GM21576 (cell line): ENCODE measurements around the gene TEX101.
A peak's percentile ranks its signal among the peaks of the same experiment; 100 is the strongest.

Source experiments
- ATAC-seq: cut with Tn5 transposase; IDR thresholded peaks from one replicate; pipeline ENCODE4 v1.9.1; 2021; ENCODE audit warnings: mild to moderate bottlenecking, moderate library complexity; ENCODE audit not compliant: unreplicated experiment

Gene TEX101

DNA sequence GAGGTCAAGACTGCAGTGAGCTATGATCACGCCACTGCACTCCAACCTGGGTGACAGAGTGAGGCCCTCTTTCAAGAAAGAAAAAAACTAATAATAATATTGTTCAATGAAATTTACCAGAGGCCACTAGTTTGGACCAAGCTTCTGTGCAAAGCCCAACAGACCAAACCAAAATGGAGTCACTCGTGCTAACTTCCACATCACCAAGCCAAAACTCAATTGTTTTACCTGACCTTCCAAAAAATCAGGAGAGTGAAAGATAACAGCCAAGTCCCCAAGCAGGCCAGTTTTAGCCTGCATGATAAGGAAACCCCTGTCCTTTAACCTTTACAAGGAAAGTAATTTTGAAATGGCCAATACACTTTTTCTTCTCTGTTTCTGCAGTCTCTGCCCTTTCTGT lies 30.7 kb downstream of the TEX101 start:
- ATAC-seq = no peak

DNA sequence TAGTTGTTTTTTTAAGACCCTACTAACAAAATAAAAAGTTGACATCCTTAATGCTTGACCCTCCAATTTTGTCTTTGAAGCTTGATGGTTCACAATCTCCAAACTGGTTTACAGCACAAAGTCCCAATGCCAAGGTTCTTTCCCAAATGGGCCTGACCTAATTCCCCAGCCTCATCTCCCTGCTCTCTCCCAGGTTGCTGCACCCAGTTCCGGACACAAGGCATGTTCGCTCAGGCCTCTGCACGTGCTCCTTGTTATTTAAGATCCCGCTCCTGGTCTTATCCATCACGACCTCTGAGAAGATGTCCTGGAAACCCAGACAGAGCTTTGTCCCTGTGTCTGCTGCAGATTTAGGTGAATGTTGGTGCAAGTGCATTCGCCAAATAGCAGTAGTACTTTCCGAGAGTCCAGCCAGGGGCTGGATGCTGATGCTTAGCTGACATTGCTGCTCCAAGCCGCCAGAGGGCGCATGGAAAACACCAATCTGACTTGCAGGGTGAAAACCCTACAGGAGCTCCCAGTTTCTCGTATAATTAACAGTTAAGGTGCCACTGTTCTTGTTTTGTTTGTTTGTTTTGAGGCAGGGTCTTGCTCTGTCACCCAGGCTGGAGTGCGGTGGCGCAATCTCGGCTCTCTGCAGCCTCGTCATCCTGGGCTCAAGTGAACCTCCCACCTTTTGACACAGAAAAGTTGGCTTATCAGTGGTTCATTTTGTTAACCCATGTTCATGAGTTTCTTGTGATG lies 32.2 kb downstream of the TEX101 start:
- ATAC-seq = no peak

DNA sequence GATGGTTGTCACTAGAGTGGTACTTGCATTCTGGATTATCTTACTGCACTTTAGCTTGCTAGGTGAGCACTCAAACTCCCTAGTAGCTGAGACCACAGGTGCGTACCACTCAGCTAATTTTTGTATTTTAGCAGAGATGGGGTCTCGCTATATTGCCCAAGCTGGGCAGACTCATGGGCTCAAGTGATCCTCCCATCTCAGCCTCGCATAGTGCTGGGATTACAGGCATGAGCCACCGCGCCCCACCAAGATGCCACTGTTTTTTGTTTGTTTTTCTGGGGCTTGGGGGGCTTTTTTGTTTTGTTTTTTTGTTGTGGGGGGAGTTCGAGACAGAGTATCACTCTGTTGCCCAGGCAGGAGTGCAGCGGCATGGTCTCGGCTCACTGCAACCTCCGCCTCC lies 33.0 kb downstream of the TEX101 start:
- ATAC-seq = no peak

DNA sequence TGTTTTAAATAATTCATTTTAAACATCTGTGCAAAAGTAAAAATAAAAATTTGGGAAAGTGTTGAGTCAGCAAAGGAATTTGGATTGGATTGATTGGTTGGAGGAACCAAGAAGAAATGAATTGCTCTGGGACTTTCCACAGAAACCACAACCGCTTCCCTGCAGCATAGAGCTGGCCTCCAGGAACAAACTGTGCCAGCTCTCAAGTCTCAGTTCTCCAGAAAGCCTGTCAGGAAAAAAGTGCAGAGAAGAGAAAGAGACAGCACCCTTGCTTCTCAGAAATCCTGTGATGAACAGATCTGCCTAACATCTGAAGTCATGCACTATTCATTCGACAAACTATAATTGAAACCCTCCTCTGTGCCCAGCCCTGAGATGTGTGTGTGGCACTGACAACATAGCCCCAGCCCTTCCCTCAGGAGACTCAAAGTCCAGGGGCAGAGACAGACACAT lies 35.9 kb downstream of the TEX101 start:
- no peak for ATAC-seq

DNA sequence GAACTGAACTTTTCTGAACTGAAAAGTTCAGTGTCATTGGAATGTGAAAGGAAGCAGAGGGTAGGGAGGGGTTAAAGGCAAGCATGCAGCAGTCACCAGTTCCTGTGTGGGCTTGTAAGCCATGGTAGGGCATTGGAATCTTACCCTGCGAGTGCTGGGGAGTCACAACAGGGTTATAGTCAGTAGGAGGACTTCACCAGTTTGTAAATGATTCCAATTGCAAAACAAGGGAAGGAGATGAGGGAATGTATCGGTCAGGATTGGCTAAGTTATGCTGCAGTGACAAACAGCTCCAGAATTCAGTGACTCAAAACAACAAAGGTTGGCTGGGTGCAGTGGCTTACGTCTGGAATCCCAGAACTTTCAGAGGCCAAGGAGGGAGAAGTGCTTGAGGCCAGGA lies 37.9 kb downstream of the TEX101 start:
- ATAC-seq = no peak

DNA sequence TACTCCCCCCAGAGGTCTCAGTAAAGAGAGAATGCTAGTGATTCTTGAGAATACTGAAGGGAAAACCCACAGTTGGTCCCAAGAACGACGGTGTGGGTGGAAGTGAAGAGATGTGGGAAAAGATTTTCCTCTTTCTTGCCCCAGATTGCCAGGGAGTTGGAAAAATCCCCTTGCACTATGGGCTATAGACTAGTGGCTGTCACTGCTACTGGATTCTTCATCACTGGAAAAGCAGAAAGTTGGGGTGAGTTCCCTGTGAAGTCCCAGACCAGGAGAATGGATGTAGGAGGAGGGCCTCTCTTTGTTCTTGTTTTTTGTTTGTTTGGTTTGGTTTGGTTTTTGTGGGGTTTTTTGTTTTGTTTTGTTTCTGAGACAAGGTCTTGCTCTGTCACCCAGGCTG lies 39.3 kb downstream of the TEX101 start:
- no peak for ATAC-seq

DNA sequence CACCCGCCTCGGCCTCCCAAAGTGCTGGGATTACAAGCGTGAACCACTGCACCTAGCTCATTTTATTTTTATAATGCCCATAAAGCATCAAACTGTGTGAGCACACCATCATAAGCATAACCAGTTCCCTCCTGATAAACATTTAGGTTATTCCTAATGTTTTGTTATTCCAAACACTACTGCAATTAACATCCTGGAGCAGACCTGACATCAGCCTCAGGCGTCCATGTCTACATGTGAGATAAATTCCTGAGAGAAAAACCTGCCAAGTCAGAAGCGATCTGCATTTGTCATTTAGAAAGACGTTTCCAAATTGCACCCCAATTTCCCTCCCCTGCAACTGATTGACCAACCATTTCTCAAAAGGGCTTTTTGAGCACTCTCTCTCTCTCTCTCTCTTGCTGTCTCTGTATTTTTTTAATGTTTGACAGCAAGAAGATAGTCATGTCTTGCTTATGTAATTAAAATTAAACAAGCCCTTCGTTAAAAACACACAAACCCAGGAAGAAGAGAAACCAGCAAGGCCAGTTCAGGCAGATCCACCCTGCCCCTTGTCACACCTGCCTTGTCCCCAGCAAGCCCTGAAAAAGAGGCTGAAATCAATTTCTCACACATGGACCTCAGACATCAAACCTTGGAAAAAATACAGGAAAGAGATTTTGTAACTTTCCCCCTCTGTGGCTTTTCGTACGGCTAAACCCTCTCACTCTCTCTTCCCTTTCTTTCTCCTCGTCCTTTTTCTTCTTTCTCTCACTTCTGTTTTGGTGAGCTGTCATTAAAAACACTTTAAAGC lies 40.8 kb downstream of the TEX101 start:
- no peak for ATAC-seq

DNA sequence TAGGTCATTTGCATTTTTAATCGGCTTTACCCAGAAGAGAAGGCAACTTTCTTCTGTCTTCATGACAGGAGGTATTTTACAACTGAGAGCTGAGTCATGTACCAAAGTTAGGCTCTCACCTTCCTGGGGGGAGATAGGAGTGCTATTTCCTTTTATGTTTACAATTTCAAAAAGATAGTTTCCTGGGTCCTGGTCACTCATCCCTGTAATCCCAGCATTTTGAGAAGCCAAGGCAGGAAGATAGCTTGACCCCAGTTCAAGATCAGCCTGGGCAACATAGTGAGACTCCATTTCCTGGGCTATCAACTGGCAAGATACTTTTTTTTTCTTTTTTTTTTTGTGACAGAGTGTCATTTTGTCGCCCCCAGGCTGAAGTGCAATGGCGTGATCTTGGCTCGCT lies 43.1 kb downstream of the TEX101 start:
- ATAC-seq = no peak

DNA sequence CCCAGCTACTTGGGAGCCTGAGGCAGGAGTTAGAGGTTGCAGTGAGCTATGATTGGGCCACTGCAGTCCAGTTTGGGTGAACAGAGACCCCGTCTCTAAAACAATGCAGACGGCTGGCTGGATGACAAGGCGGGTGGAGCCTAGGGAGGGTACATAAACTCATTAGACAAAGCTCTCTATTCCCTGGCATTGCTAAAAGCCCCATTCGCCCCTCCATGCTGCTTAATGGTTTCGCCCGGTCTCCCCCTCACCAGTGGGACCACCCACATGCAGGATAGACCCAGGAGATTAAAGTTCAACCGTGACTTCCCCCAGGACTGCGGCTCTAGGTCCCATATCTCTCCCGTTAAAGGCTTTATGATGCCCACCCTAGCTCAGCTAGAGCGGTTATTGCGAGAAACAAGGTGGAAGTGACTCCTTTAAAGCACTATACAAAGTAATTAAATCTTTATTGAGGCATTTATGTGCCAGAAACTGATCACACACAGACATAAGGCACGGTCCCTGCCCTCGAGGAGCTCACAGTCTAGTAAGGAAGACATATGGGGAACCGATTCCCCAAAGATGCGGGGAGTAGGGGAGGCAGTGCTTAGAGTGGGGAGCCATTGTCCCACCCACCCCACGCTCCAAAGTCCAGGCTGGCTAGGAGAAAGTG lies 45.8 kb downstream of the TEX101 start:
- ATAC-seq = no peak

DNA sequence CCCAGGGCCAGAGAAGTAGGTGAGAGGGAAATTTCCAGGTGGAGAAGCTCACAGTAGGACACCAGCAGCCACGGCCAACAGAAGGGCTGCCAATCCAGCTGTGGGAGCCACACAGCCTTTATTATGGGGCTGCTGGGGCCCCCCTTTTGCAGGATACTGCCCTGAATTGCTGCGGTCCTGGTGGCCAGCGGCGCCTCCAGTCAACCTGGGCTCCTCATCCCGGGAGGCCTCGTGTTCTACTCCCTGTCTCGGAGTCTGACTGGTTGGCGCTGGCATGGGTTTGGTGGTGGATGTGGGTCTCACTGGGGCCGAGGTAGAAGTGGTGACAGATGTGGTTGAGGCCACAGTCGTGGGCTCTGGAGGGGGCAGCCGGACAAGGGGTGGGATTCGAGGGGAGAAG lies 46.6 kb downstream of the TEX101 start:
- no peak for ATAC-seq

DNA sequence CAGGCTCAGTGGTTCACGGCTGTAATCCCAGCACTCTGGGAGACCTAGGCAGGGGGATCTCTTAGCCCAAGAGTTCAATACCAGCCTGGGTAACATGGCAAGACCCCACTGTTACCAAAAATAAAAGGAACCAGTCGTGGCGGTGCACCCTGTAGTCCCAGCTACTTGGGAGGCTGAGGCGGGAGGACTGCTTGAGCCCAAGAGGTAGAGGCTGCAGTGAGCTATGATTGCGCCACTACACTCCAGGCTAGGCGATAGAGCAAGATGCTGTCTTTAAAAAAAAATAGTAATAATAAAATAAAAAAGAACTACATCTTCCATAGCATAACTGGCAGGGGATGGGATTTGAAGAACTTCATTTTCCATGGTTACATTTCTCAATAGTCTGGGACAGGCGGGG lies 47.7 kb downstream of the TEX101 start:
- no peak for ATAC-seq

DNA sequence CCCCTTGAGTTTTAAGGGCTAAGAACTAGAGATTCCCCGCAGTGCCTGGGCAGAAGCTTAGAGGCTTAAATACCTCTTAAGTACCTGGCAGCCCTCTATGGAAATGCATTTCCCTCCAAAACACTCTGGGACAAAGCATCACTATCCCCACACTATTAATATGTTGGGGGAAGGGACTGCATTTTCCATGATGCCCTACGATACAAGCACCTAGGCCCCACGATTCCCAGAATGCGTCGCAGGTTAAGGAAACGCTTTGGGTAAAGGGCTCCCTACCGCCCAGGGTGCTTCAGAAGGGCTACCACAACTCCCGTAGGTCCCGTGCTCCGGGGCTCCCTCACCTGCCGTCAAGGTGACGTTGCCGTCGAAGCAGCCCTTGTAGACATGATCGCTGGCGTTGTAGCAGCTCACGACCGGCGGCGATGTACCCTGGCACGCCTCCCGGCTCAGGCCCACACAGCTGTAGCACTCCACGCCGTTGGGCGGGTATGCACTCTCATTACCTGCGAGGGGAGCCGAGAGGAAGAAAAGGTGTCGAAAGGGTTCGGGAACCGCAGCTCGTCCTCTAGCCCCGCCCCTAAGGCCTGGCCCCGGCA lies 48.2 kb downstream of the TEX101 start:
- no peak for ATAC-seq

DNA sequence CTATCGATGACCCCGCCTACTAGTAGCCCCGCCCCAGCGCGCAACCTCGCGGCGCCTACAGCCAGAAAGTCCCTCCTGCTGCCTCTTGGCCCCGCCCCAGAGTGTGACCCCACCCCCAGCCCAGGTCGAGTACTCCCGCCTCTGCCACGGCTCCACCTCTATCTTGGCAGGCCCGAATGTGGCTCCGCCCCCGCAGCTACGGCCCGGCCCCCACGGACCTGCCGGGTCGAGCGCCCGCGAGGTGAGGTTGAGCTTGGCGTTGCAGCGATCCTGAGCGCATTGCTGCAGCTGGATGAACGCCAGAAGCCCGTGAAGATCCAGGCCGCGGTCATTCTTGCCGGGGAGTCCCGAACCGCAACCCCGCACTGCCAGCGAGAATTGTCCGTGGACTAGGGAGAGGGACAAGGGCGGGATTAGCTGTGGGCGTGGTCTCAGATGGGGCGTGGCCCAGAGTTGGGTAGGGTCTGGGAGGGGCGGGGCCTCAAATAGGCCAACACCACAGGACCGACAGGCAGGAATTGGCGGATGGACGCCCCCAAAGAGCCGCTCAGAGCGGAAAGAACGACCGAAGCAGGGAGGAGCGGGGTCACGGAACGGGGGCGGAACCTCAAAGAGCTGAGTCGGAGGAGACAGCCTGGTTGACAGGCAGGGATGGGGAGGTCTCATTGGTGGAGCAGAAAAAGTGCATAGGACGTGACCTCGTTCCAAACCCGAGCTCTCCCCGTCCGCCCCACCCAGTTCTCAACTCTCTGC lies 48.9 kb downstream of the TEX101 start:
- ATAC-seq = peak; percentile 76

DNA sequence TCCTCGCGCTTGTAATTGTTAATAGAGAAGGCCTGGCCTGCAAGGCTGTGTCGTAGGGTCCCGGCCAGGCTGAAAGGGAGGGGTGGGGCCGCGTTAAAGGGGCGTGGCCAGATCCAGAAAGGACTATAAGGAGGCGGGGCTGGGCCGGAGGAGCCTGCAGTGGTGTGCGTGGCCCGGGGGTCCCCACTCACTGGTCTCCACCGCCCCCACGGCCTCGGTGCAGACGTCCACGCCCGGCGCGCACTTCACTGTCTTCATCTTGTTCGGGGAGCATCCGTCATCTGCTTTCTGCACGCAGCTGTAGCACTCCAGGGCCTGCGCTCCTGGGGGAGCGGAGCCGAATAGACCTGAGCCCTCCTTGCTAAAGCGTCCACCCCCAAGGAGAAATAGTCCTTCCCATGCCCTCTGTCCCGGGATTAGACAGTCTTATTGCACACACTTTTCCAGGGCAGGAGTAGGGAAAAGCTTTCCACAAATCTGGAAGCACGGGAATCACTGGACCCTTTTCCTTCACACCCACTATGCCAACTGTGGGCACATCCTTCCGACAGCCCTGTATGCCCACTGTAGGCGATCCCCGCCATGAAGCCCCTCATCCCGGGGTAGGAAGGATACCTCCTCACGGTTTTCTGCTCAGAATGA lies 49.6 kb downstream of the TEX101 start:
- peak; percentile 41 for ATAC-seq

DNA sequence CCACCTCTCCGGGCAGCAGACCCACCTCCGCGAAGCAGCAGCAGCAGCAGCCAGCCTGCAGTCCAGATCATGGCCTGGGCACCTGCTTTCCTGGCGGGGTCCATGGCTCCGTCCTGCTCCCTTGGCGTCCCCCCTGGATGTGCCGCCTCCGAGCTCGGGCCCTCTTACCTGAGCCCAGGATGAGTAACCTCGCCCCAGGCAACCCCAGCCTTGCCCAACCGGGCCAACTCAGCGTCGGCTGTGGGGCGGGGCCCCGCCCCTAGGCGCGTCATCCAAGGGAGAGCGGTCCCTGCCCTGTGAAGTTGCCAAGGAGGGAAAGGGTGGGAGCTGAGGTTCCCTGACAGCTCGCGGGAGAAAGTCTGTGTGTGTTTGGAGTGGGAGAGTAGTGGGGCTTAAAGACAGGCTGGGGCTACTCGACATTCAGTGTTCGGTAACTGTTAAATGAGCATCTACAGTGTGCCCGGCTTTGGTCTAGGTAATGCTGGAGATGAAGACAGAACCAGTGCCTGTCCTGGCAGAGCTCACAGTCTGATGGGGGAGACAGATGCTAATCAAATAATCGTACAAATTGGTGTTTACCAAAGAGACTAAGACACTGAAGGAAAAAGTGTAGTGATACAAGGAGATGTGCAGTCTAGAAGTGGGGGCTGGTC lies 50.9 kb downstream of the TEX101 start, which contains the start of gene LYPD3:
LYPD3 (minus strand) TSS at position 141 of the 653 bp plus-strand sequence; CDS start at position 104, 37 bp downstream.
- ATAC-seq = no peak

DNA sequence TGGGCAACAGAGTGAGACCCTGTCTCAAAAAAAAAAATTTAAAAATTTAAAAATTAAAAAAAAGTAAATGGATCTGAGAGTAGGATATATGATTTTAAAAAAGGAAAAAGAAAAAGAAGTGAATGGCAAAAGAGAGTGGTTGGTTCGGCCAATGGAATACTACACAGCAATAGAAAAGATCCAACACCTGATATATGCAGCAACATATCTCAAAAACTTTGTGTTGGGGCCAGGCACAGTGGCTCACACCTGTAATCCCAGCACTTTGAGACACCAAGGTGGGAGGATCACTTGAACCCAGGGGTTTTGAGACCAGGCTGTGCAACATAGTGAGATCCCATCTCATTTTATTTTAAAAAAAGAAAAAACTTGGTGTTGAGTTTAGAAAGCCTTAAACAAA lies 52.1 kb downstream of the TEX101 start:
- ATAC-seq = no peak

DNA sequence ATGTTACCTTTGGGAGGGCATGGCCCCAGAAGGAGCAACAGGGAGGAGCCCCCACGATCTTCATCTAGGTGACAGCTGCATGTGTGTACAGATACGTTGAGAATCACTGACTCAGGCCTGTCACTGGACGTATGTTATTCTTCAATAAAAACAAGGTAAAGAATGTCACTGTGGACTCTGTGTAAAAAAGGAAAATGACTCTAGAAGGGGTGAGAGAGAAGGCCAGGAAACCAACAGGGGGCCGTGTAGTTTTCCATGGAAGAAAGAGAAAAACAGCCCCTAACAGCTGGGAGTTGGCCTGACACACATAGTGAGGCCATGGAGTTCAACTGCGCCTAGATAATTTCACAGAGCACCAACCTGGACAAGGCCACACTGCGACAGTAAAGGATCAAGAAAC lies 52.6 kb downstream of the TEX101 start:
- ATAC-seq = no peak

DNA sequence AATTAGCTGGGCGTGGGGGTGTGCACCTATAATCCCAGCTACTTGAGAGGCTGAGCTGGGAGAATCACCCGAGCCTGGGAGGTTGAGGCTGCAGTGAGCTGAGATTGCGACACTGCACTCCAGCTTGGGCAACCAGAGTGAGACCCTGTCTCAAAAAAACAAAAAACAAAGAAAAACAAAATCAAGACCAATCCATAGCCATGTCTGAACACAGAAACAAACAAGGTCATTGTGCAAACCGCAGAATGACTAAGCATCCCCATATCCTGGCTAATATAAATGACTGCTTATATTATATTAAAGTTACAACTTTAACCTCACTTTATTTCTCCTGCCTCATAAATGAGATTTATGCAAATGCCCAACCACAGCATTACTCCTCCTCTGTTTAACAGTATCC lies 53.0 kb downstream of the TEX101 start:
- no peak for ATAC-seq
